Mesenchymal stem cell (in vitro differentiated cells and primary cell): ENCODE measurements around the gene TTC31.
A peak's percentile ranks its signal among the peaks of the same experiment; 100 is the strongest.

ENCODE experiments used
- DNase-seq: peaks from one replicate; pipeline ENCODE4 v3.0.0-alpha.2; 2013
- H2AFZ ChIP-seq: one replicate; pipeline ENCODE4 v1.6.1; 2013; ENCODE audit warnings: low read depth, mild to moderate bottlenecking, control low read depth, inconsistent platforms, low read length, moderate library complexity
- H2AK5ac ChIP-seq: 2 replicates; pipeline ENCODE4 v1.6.1; 2013; ENCODE audit warnings: low read length, moderate library complexity, mild to moderate bottlenecking, inconsistent platforms; ENCODE audit not compliant: severe bottlenecking
- H2BK120ac ChIP-seq: one replicate; pipeline ENCODE4 v1.6.1; 2013; ENCODE audit warnings: low read depth, mild to moderate bottlenecking, inconsistent platforms, low read length, moderate library complexity
- H2BK12ac ChIP-seq, 2 experiments: one replicate each; pipeline ENCODE4 v1.6.1; 2013; ENCODE audit warnings: inconsistent platforms in 2 of 2, low read length in 2 of 2, mild to moderate bottlenecking in 2 of 2, moderate library complexity in 2 of 2, control low read depth in 1 of 2
- H2BK15ac ChIP-seq: one replicate; pipeline ENCODE4 v1.6.1; 2013; ENCODE audit warnings: mild to moderate bottlenecking, low read depth, inconsistent platforms; ENCODE audit not compliant: poor library complexity, severe bottlenecking
- H2BK5ac ChIP-seq: 2 replicates; pipeline ENCODE4 v1.6.1; 2013; ENCODE audit warnings: low read depth, mild to moderate bottlenecking, low read length, control low read depth, inconsistent platforms; ENCODE audit not compliant: poor library complexity, severe bottlenecking
- H3K14ac ChIP-seq, 2 experiments: one replicate each; pipeline ENCODE4 v1.6.1; 2013; ENCODE audit warnings: inconsistent platforms in 2 of 2, low read length in 2 of 2, control low read depth in 1 of 2, mild to moderate bottlenecking in 1 of 2, moderate library complexity in 1 of 2
- H3K18ac ChIP-seq, 2 experiments: one replicate each; pipeline ENCODE4 v1.6.1; 2013; ENCODE audit warnings: inconsistent platforms in 2 of 2, low read length in 2 of 2, control low read depth in 1 of 2, low read depth in 1 of 2, mild to moderate bottlenecking in 1 of 2
- H3K23ac ChIP-seq, 2 experiments: one replicate each; pipeline ENCODE4 v1.6.1; 2013; ENCODE audit warnings: inconsistent platforms in 2 of 2, low read length in 2 of 2, mild to moderate bottlenecking in 2 of 2, moderate library complexity in 2 of 2, control low read depth in 1 of 2
- H3K27ac ChIP-seq: 2 replicates; pipeline ENCODE4 v1.5.1; 2013; ENCODE audit warnings: mild to moderate bottlenecking, moderate library complexity, low read length, control low read depth, inconsistent platforms; ENCODE audit not compliant: poor library complexity, severe bottlenecking
- H3K27me3 ChIP-seq, 2 experiments: 2 replicates each; pipeline versions ENCODE4 v1.6.1 to v1.7.0; 2013; ENCODE audit warnings: low read length in 2 of 2, mild to moderate bottlenecking in 2 of 2, moderate library complexity in 2 of 2, control low read depth in 1 of 2, inconsistent platforms in 1 of 2; ENCODE audit not compliant: control insufficient read depth in 1 of 2, insufficient read depth in 1 of 2
- H3K36me3 ChIP-seq, 2 experiments: 2 replicates each; pipeline versions ENCODE4 v1.6.1 to v1.7.0; 2013; ENCODE audit warnings: low read length in 2 of 2, control low read depth in 1 of 2, inconsistent platforms in 1 of 2, low read depth in 1 of 2, mild to moderate bottlenecking in 1 of 2; ENCODE audit not compliant: insufficient read depth in 2 of 2, control insufficient read depth in 1 of 2
- H3K4ac ChIP-seq, 2 experiments: one replicate each; pipeline ENCODE4 v1.6.1; 2013; ENCODE audit warnings: inconsistent platforms in 2 of 2, low read length in 2 of 2, mild to moderate bottlenecking in 2 of 2, moderate library complexity in 2 of 2, control low read depth in 1 of 2, low read depth in 1 of 2
- H3K4me1 ChIP-seq: 2 replicates; pipeline ENCODE4 v1.6.1; 2013; ENCODE audit warnings: low read depth, low read length, control low read depth; ENCODE audit not compliant: control insufficient read depth, insufficient read depth
- H3K4me2 ChIP-seq: 2 replicates; pipeline ENCODE4 v1.6.1; 2013; ENCODE audit warnings: low read length, mild to moderate bottlenecking, inconsistent platforms; ENCODE audit not compliant: poor library complexity, severe bottlenecking
- H3K4me3 ChIP-seq, 2 experiments: 2 replicates each; pipeline versions ENCODE4 v1.5.1 to v1.7.0; 2013; ENCODE audit warnings: low read length in 2 of 2, mild to moderate bottlenecking in 2 of 2, control low read depth in 1 of 2, low read depth in 1 of 2; ENCODE audit not compliant: insufficient read depth in 1 of 2
- H3K79me1 ChIP-seq: replicated peaks from 2 replicates; pipeline ENCODE4 v1.6.1; 2013; ENCODE audit warnings: mild to moderate bottlenecking, control low read depth, low read length, inconsistent platforms; ENCODE audit not compliant: poor library complexity, severe bottlenecking
- H3K9ac ChIP-seq: 2 replicates; pipeline ENCODE4 v1.7.0; 2013; ENCODE audit warnings: mild to moderate bottlenecking, low read length, moderate library complexity
- H3K9me3 ChIP-seq: 2 replicates; pipeline ENCODE4 v1.7.0; 2013; ENCODE audit warnings: mild to moderate bottlenecking, low read length; ENCODE audit not compliant: control insufficient read depth
- H4K8ac ChIP-seq: one replicate; pipeline ENCODE4 v1.6.1; 2013; ENCODE audit warnings: inconsistent platforms, mild to moderate bottlenecking, low read length, moderate library complexity
- H4K91ac ChIP-seq: one replicate; pipeline ENCODE4 v1.6.1; 2013; ENCODE audit warnings: mild to moderate bottlenecking, low read length, inconsistent platforms
- WGBS: methylation state at CpG from one replicate; pipeline ENCODE4 v1.1.7; 2013; ENCODE audit warnings: mixed read lengths; 5-methylcytosine and 5-hydroxymethylcytosine counted together

Gene TTC31

GRCh38 chr2:74538881-74539339 is 56.0 kb downstream of the TTC31 start:
- no peak overlapping the region for H3K23ac ChIP-seq
- no peak overlapping the region for H3K4ac ChIP-seq
- no peaks in the 10 kb centered on the region for H3K4me1 ChIP-seq
- WGBS = 96% methylated on average over 7 of the region's 7 CpGs
- H3K27me3 ChIP-seq = peaks cover 0 to 5% of the 10 kb centered on the region in 2 experiments
- no peak overlapping the region for H2AFZ ChIP-seq
- no peak for DNase-seq
- no peak overlapping the region for H3K4me3 ChIP-seq
- H3K79me1 ChIP-seq = no peaks in the 10 kb centered on the region
- H3K18ac ChIP-seq = no peak overlapping the region
- no peak overlapping the region for H3K14ac ChIP-seq
- no peak overlapping the region for H2BK12ac ChIP-seq
- no peak overlapping the region for H3K27ac ChIP-seq
- no peak overlapping the region for H4K8ac ChIP-seq
- no peak overlapping the region for H2BK120ac ChIP-seq
- H4K91ac ChIP-seq = no peak overlapping the region
- no peak overlapping the region for H3K9ac ChIP-seq
- no peak overlapping the region for H3K4me2 ChIP-seq
- no peaks in the 10 kb centered on the region for H3K9me3 ChIP-seq
- H2AK5ac ChIP-seq = no peak overlapping the region
- peaks cover 4 to 7% of the 10 kb centered on the region in 2 experiments for H3K36me3 ChIP-seq
- no peak overlapping the region for H2BK15ac ChIP-seq
- no peak overlapping the region for H2BK5ac ChIP-seq

DNA sequence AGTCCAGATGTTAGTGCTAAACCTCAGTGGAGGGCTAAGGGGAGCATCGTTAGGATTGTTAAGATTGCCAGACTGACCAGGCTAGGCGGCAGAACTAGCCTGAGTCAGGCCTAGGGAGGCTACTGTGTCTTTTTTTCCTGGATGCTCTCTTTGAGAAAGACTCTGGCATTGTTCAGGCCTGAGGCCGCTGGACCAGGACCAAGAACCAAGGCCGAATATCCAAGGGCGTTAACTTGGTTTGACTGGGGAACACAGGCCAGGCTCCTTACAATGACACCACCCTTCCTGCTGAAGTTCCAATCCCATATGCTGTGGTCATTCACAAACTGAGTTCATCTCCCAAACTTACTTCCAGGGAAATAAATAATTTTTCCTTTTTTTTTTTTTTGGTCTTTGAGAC is 57.4 kb downstream of the TTC31 start:
- H4K8ac ChIP-seq = no peak overlapping the region
- H3K27me3 ChIP-seq = peaks cover 0 to 5% of the 10 kb centered on the region in 2 experiments
- no peak overlapping the region for H2BK5ac ChIP-seq
- no peak overlapping the region for H3K4me2 ChIP-seq
- 95% methylated on average over 5 of the region's 5 CpGs for WGBS
- H2BK12ac ChIP-seq = no peak overlapping the region
- no peak overlapping the region for H3K14ac ChIP-seq
- no peaks in the 10 kb centered on the region for H3K79me1 ChIP-seq
- no peak overlapping the region for H2AFZ ChIP-seq
- no peak overlapping the region for H3K4ac ChIP-seq
- H3K4me3 ChIP-seq = peak overlapping the region in 1 of 2 experiments; percentile 3
- H2AK5ac ChIP-seq = no peak overlapping the region
- H2BK15ac ChIP-seq = no peak overlapping the region
- peak overlapping the region; percentile 52 for H3K9ac ChIP-seq
- H3K27ac ChIP-seq = no peak overlapping the region
- no peak overlapping the region for H2BK120ac ChIP-seq
- no peak for DNase-seq
- H4K91ac ChIP-seq = no peak overlapping the region
- no peaks in the 10 kb centered on the region for H3K9me3 ChIP-seq
- H3K18ac ChIP-seq = no peak overlapping the region
- H3K36me3 ChIP-seq = no peaks in the 10 kb centered on the region
- no peak overlapping the region for H3K23ac ChIP-seq
- H3K4me1 ChIP-seq = no peaks in the 10 kb centered on the region

DNA sequence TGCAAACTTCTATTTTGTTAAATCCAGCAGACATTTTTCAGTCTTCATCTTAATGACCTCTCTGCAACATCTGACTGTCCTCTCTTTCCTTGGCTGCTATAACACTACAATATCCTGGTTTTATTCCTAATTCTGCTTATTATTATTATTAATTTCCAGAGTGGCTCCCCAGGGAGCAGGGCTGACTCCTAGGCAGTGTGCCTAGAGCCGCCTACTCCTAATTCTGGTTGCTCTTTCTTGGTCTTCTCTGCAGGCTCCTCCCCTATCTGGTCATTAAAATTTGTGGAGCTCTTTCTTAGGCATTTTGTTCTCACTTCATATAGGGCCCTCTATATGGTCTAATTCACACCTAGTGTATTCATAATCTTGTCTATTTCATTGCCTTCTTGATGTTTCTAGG is 60.1 kb downstream of the TTC31 start:
- no peak overlapping the region for H2BK15ac ChIP-seq
- H3K4me1 ChIP-seq = no peaks in the 10 kb centered on the region
- H3K4ac ChIP-seq = no peak overlapping the region
- no peak overlapping the region for H4K91ac ChIP-seq
- H3K4me3 ChIP-seq = no peak overlapping the region
- H3K4me2 ChIP-seq = no peak overlapping the region
- no peaks in the 10 kb centered on the region for H3K36me3 ChIP-seq
- H2BK12ac ChIP-seq = no peak overlapping the region
- H3K79me1 ChIP-seq = no peaks in the 10 kb centered on the region
- H4K8ac ChIP-seq = no peak overlapping the region
- no peak overlapping the region for H3K27ac ChIP-seq
- H3K27me3 ChIP-seq = peaks cover 0 to 5% of the 10 kb centered on the region in 2 experiments
- H3K9me3 ChIP-seq = no peaks in the 10 kb centered on the region
- H3K14ac ChIP-seq = no peak overlapping the region
- no peak overlapping the region for H2AK5ac ChIP-seq
- H3K9ac ChIP-seq = no peak overlapping the region
- no peak overlapping the region for H2BK5ac ChIP-seq
- no peak overlapping the region for H3K23ac ChIP-seq
- H2AFZ ChIP-seq = no peak overlapping the region
- no peak for DNase-seq
- H3K18ac ChIP-seq = no peak overlapping the region
- no peak overlapping the region for H2BK120ac ChIP-seq
- 100% methylated on average over 1 of the region's 1 CpG for WGBS
